Endothelial cell of umbilical vein (primary cell): ENCODE data around the gene KLK13. TPM values are rescaled to one million over a fixed set of nuclear protein-coding genes. Genes with fewer than 3 reads are reported as not detected.

ENCODE experiments used
- BruUV-seq: library from RNA; stranded (reverse); fragments of 400-500 nt; replicated peaks from 2 replicates; lab custom pipeline; 2021; lab: Mats Ljungman, UMichigan
- CTCF ChIA-PET: fragments of 300-600, 350-600 bp; sonication (Branson Sonifier 250); formaldehyde crosslinking; loops from one replicate; lab custom pipeline; 2021; ENCODE audit warnings: antibody characterized with exemption, inconsistent platforms; lab: Charles Lee
- POLR2A ChIA-PET: fragments of 300-600, 350-600 bp; sonication (Branson Sonifier 250); formaldehyde crosslinking; loops from one replicate; lab custom pipeline; 2021; ENCODE audit warnings: antibody characterized with exemption, inconsistent platforms; lab: Charles Lee
- DNase-seq: peaks from one replicate; pipeline ENCODE4 v3.0.0-alpha.2; 2011; ENCODE audit warnings: low read depth, low spot score
- FAIRE-seq: peaks from 2 replicates; lab custom pipeline; 2011; peaks lifted over from hg19 to GRCh38; lab: Jason Lieb, UNC
- H2AFZ ChIP-seq: 2 replicates; pipeline ENCODE4 v1.6.0; 2012; ENCODE audit warnings: low read depth, low read length, control low read depth, inconsistent platforms
- H3K27ac ChIP-seq: 2 replicates; pipeline ENCODE4 v1.5.1; 2011; ENCODE audit warnings: low read depth, mild to moderate bottlenecking, control low read depth, low read length, moderate library complexity; ENCODE audit not compliant: insufficient read depth
- H3K27me3 ChIP-seq, 2 experiments: 2 replicates each; pipeline versions ENCODE4 v1.6.0 to v1.6.1; 2011; ENCODE audit warnings: low read length in 2 of 2, mixed read lengths in 1 of 2; ENCODE audit not compliant: control insufficient read depth in 2 of 2, insufficient read depth in 2 of 2
- H3K36me3 ChIP-seq, 2 experiments: 2 replicates in 1 of 2; 3 replicates in 1 of 2; pipeline ENCODE4 v1.5.1; 2011; ENCODE audit warnings: low read length in 2 of 2, mild to moderate bottlenecking in 1 of 2, moderate library complexity in 1 of 2; ENCODE audit not compliant: control insufficient read depth in 2 of 2, insufficient read depth in 2 of 2; ENCODE audit errors: extremely low read depth in 1 of 2
- H3K4me1 ChIP-seq: 3 replicates; pipeline ENCODE4 v1.5.1; 2011; ENCODE audit warnings: mild to moderate bottlenecking, low read length; ENCODE audit not compliant: control insufficient read depth, insufficient read depth; ENCODE audit errors: extremely low read depth
- H3K4me2 ChIP-seq: 2 replicates; pipeline ENCODE4 v1.6.1; 2011; ENCODE audit warnings: low read length, control low read depth, mixed read lengths; ENCODE audit not compliant: insufficient read depth
- H3K4me3 ChIP-seq, 3 experiments: fragments of 200-600 bp in 1 of 3; sonication (generic), shearing (Covaris generic) in 1 of 3; replicated peaks in 1 of 3; 2 replicates each; pipeline ENCODE4 v1.5.1; 2011 to 2016; ENCODE audit warnings: control low read depth in 3 of 3, low read length in 3 of 3, mild to moderate bottlenecking in 2 of 3, inconsistent platforms in 1 of 3, low read depth in 1 of 3, moderate library complexity in 1 of 3; ENCODE audit not compliant: insufficient read depth in 1 of 3
- H3K79me2 ChIP-seq: 2 replicates; pipeline ENCODE4 v1.6.0; 2012; ENCODE audit warnings: low read length, inconsistent platforms; ENCODE audit not compliant: control insufficient read depth, insufficient read depth
- H3K9ac ChIP-seq: replicated peaks from 2 replicates; pipeline ENCODE3; 2011; ENCODE audit warnings: low read length, control low read depth; ENCODE audit not compliant: insufficient read depth; ENCODE audit errors: extremely low read depth
- H3K9me1 ChIP-seq: replicated peaks from 3 replicates; pipeline ENCODE4 v1.6.0; 2011; ENCODE audit warnings: mild to moderate bottlenecking, low read length; ENCODE audit not compliant: control insufficient read depth, insufficient read depth; ENCODE audit errors: extremely low read depth
- H3K9me3 ChIP-seq: replicated peaks from 2 replicates; pipeline ENCODE4 v1.5.1; 2012; ENCODE audit warnings: low read length, inconsistent platforms; ENCODE audit not compliant: control insufficient read depth, insufficient read depth
- H4K20me1 ChIP-seq: replicated peaks from 2 replicates; pipeline ENCODE3; 2011; ENCODE audit warnings: mild to moderate bottlenecking, low read length; ENCODE audit not compliant: control insufficient read depth, insufficient read depth; ENCODE audit errors: extremely low read depth
- CTCF ChIP-seq, 2 donors: IDR thresholded peaks; 1 replicate in 1 of 2; 2 replicates in 1 of 2; pipeline ENCODE4 v1.5.1; 2011; ENCODE audit warnings: low read length in 2 of 2, mild to moderate bottlenecking in 2 of 2, moderate library complexity in 2 of 2, control low read depth in 1 of 2, inconsistent platforms in 1 of 2, low read depth in 1 of 2; ENCODE audit not compliant: insufficient read depth in 1 of 2; ENCODE audit errors: extremely low read depth in 1 of 2
- EZH2 ChIP-seq: IDR thresholded peaks from 2 replicates; pipeline ENCODE4 v1.6.1; 2012; ENCODE audit warnings: borderline replicate concordance, low read depth, mild to moderate bottlenecking, moderate library complexity, low read length, inconsistent platforms; ENCODE audit not compliant: severe bottlenecking
- GATA2 ChIP-seq: IDR thresholded peaks from 2 replicates; pipeline ENCODE4 v1.7.0; 2011; ENCODE audit warnings: low read depth, mild to moderate bottlenecking, moderate library complexity, mixed read lengths, low read length; ENCODE audit not compliant: insufficient read length, insufficient read depth
- JUN ChIP-seq: IDR thresholded peaks from 2 replicates; pipeline ENCODE4 v1.6.1; 2011; ENCODE audit warnings: borderline replicate concordance, low read depth; ENCODE audit not compliant: insufficient read length, insufficient read depth
- MYC ChIP-seq: IDR thresholded peaks from one replicate; pipeline ENCODE4 v1.6.1; 2011; ENCODE audit warnings: mild to moderate bottlenecking, low read depth, low read length
- POLR2A ChIP-seq: IDR thresholded peaks from 2 replicates; pipeline ENCODE4 v1.6.1; 2012; ENCODE audit warnings: low read depth, mild to moderate bottlenecking, control low read depth, low read length
- dilution Hi-C: fragments of 300-500 bp; cut with MboI; formaldehyde crosslinking; loops from one replicate; pipeline ENCODE4 v1.15.0; 2019; ENCODE audit warnings: low sequenced_read_pairs; ENCODE audit not compliant: extremely low pct_ligation_motif_present
- intact Hi-C: fragments of 100-400 bp; cut with micrococcal nuclease; formaldehyde crosslinking; loops from one replicate; pipeline ENCODE4 v1.10.0; 2022
- polyA plus RNA-seq, 4 experiments: library from polyadenylated mRNA; depleted of rRNA in 3 of 4; stranded (reverse) in 3 of 4; unstranded in 1 of 4; fragments of >200 nt; gene quantifications; 2 replicates each; pipeline versions ENCODE4 v1.2.1 to v1.2.3, GENCODE V29; 2011 to 2012; ENCODE audit warnings: missing spikeins in 1 of 4
- total RNA-seq: library from RNA; stranded (reverse); gene quantifications from 2 replicates; pipeline ENCODE4 v1.2.3, GENCODE V29; 2021

KLK13 gene
- total and polyA plus RNA-seq, 2 donors (not counting 3 experiments of a cell fraction or from before 2014, with no cell fraction given) = not detected

- FAIRE-seq = no peak
- Histone ChIP-seq H3K4me3 (no peak overlapping the region), H3K9ac (no peak overlapping the region), H3K9me3 (no peaks in the 10 kb centered on the region), H3K36me3 (no peaks in the 10 kb centered on the region), H3K27me3 (no peaks in the 10 kb centered on the region), H3K79me2 (peaks cover 8% of the 10 kb centered on the region), H4K20me1 (no peaks in the 10 kb centered on the region), H3K4me1 (peaks cover 16% of the 10 kb centered on the region), H3K4me2 (no peak overlapping the region), H3K9me1 (no peaks in the 10 kb centered on the region), H3K27ac (no peak overlapping the region), H2AFZ (no peak overlapping the region)
- POLR2A ChIA-PET = no interaction called here
- dilution Hi-C loops (no loop called here), intact Hi-C loops (loop anchor here (1.0 to 5.0 kb wide), 3 partner anchors 73 to 622 kb away; no protein-coding TSS in a partner anchor)
- TF ChIP-seq EZH2 = no peak
- TF ChIP-seq MYC = no peak
- peak; percentile 56 to 81 for TF ChIP-seq CTCF (IDR thresholded peaks at IDR 0.05; ENCODE audit: extremely low read depth in 1 of 2, insufficient read depth in 1 of 2, low read depth in 1 of 2, low read length in 2 of 2)
- no peak for TF ChIP-seq POLR2A
- TF ChIP-seq GATA2 = no peak
- no peak for TF ChIP-seq JUN
- CTCF ChIA-PET = interaction anchor here (0.8 to 4.6 kb wide), 4 partner anchors 14 to 173 kb away, joined by 3 to 73 read pairs (median 8); no protein-coding TSS in a partner anchor
- DNase-seq = peak; percentile 16
- BruUV-seq = no TSS peak
Measured at GRCh38 chr19:51094696-51095279, 29.9 kb upstream of the KLK13 start.
